ENCODE results near the gene NGEF. TPM values are rescaled to one million over a fixed set of nuclear protein-coding genes. Genes with fewer than 3 reads are reported as not detected.
A peak's percentile ranks its signal among the peaks of the same experiment; 100 is the strongest.

The NGEF gene
- total and polyA plus RNA-seq, 3 experiments from 2014 or later, result 0.38 TPM; not detected in 2

DNA sequence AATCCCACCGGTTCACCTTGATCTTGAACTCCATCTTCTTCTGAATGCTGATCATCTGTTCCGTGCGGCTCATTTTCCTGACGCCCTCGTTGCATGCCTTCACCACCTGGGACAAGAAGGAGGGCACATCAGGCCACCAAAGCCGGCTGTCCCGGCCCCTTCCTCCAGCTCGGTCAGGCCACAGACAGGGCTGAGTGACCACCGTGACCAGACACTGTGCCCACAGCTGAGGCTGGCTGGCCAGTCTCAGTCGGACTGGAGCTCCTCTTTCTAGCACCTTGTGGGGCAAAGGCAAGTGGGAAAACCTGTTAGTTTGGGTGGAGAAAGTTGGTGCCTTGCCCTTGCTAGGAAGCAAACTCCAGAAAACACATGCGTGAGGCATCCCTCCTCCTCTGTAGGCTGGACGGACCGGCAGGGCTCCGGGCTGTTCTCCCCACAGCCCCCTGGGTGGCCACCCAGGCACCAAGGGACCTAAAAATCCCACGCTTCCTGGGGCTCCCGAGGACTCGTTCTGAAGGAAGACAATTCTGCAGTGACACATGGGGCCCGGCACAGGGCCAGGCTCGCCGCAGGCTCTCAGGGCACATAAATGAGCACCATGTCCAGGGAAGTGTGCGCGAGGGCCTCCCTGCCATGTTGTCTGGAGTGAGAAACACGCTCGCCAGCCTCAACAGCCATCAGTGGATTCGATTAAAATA is 127.6 kb downstream of the NGEF start:
- POLR2A ChIA-PET, result no interaction called here
- Mint-ChIP-seq H3K4me3 (no peak overlapping the region), H3K9me3 (no peaks in the 10 kb centered on the region), H3K4me1 (no peaks in the 10 kb centered on the region), H3K27ac (no peak overlapping the region), H3K27me3 (peaks cover 3 to 4% of the 10 kb centered on the region in 2 donors), H3K36me3 (no peaks in the 10 kb centered on the region)
- no peaks in the 10 kb centered on the region for H3K36me3 ChIP-seq (ENCODE audit: insufficient read depth, low read length)
- H3K9me3 ChIP-seq (ENCODE audit: low read length), result no peaks in the 10 kb centered on the region
- DNase-seq, result no peak
- H3K27me3 ChIP-seq (ENCODE audit: insufficient read depth, low read length, poor library complexity, severe bottlenecking), result no peaks in the 10 kb centered on the region
- H3K4me1 ChIP-seq (ENCODE audit: insufficient read depth, low read length), result no peaks in the 10 kb centered on the region
- CTCF ChIA-PET, result no interaction called here
- H3K27ac ChIP-seq (ENCODE audit: low read depth, low read length), result no peak overlapping the region
- H3K4me3 ChIP-seq (ENCODE audit: low read length), result no peak overlapping the region

DNA sequence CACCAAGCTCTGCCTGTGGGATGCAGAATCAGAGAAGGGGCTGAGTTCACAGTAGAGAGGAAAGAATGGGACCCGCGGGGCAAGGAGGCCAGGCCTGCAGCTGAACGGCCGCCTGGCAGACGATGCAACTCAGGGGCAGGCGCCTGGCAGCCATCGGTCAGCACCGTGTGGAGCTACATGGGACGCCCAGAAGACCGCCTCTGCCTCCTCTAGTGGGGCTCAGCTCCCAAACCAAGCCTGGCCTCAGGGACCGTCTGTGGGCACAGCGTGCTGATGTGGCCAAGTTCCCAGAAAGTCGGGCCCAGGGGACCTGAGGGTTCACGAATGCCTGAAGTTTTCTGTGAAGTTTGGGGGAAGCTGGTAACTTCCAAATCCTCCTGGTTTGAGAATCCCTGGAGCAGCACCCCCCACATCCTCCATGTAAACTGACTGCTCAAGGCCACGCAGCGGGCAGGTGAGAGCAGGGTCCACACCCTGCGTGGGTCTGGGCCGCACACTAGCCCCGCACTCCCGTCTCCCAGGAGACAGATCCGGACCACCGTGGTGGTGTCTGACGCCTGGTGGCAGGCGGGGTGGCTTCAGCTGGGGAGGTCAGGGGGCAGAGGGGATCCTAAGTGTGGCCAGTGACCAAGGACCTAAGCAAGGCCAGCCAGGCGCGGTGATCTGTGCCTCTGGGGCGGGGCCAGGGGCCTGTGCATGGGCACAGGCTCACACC is 128.3 kb downstream of the NGEF start:
- no peaks in the 10 kb centered on the region for H3K36me3 Mint-ChIP-seq
- Histone ChIP-seq H3K4me3 (ENCODE audit: low read length) (no peak overlapping the region), H3K9me3 (ENCODE audit: low read length) (no peaks in the 10 kb centered on the region), H3K36me3 (ENCODE audit: insufficient read depth, low read length) (no peaks in the 10 kb centered on the region), H3K4me1 (ENCODE audit: insufficient read depth, low read length) (no peaks in the 10 kb centered on the region), H3K27me3 (ENCODE audit: insufficient read depth, low read length, poor library complexity, severe bottlenecking) (no peaks in the 10 kb centered on the region), H3K27ac (ENCODE audit: low read depth, low read length) (no peak overlapping the region)
- peaks cover 0 to 4% of the 10 kb centered on the region in 2 donors for H3K27me3 Mint-ChIP-seq
- CTCF ChIA-PET, result no interaction called here
- H3K4me3 Mint-ChIP-seq, result no peak overlapping the region
- no peaks in the 10 kb centered on the region for H3K9me3 Mint-ChIP-seq
- no peaks in the 10 kb centered on the region for H3K4me1 Mint-ChIP-seq
- H3K27ac Mint-ChIP-seq, result no peak overlapping the region
- POLR2A ChIA-PET, result interaction anchor here (0.5 kb wide), 1 partner anchor 409 kb away, joined by 5 read pairs; no protein-coding TSS in a partner anchor
- DNase-seq, result peak in 1 of 5 donors; percentile 42

DNA sequence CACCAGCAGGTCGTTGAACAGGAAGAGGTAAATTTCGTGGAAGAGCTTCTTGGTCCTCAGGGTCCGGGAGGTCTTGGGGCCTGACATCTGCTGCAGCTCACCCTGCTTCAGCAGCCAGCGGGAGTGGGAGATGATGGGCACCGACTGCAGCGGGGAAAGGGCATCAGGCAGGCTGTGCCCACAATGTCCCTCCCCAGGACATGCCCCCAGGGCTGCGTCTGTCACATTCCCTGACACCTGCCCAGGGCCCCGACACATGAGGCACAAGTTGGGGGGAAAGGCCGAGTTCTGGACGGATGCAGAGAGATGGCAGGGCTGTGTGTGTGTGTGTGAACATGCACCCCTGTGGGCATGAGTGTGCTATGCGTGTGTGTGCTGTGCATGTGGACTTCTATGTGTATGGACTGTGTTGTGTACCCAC is 129.0 kb downstream of the NGEF start:
- Mint-ChIP-seq H3K36me3 (no peaks in the 10 kb centered on the region), H3K9me3 (no peaks in the 10 kb centered on the region), H3K27me3 (peaks cover 0 to 3% of the 10 kb centered on the region in 2 donors), H3K4me1 (no peaks in the 10 kb centered on the region), H3K4me3 (no peak overlapping the region), H3K27ac (no peak overlapping the region)
- Histone ChIP-seq H3K36me3 (ENCODE audit: insufficient read depth, low read length) (no peaks in the 10 kb centered on the region), H3K4me3 (ENCODE audit: low read length) (no peak overlapping the region), H3K9me3 (ENCODE audit: low read length) (no peaks in the 10 kb centered on the region), H3K27me3 (ENCODE audit: insufficient read depth, low read length, poor library complexity, severe bottlenecking) (no peaks in the 10 kb centered on the region), H3K27ac (ENCODE audit: low read depth, low read length) (no peak overlapping the region), H3K4me1 (ENCODE audit: insufficient read depth, low read length) (no peaks in the 10 kb centered on the region)
- CTCF ChIA-PET, result no interaction called here
- POLR2A ChIA-PET, result interaction anchor here (0.5 kb wide), 1 partner anchor 409 kb away, joined by 5 read pairs; no protein-coding TSS in a partner anchor
- DNase-seq, result no peak

DNA sequence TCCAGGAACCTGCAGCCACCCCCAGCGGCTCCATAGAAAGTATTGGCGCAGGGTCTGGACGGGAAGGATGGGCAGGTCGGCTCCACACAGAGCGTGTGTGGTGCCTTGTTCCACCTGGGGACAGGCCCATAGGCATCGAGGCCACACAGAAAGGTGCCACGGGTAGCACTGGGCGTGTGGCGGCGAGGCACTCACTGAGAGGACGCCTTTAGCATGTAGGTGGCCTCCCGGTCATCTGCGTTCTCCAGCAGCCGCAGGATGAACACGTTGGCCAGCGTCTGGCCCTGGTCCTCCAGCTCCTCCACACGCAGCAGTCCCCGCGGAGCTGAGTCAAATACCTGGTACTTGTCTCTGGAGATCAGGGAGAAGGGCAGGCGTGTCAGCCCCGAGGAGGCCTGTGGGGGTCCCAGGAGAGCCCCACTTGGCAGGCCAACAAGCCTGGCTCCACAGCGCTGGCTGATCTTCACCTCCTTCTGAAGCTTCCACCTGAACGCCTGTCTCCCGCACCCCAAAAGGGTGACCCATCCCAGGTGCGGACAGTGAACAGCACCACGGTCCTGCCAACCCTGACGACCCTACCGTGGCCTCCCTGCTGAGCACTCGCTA is 129.8 kb downstream of the NGEF start:
- ChIA-PET CTCF (no interaction called here), POLR2A (no interaction called here)
- H3K27ac ChIP-seq (ENCODE audit: low read depth, low read length), result no peak overlapping the region
- H3K36me3 Mint-ChIP-seq, result no peaks in the 10 kb centered on the region
- H3K9me3 Mint-ChIP-seq, result no peaks in the 10 kb centered on the region
- peaks cover 0 to 4% of the 10 kb centered on the region in 2 donors for H3K27me3 Mint-ChIP-seq
- no peaks in the 10 kb centered on the region for H3K9me3 ChIP-seq (ENCODE audit: low read length)
- no peaks in the 10 kb centered on the region for H3K4me1 ChIP-seq (ENCODE audit: insufficient read depth, low read length)
- no peak overlapping the region for H3K27ac Mint-ChIP-seq
- peak in 1 of 5 donors; percentile 45 for DNase-seq
- H3K36me3 ChIP-seq (ENCODE audit: insufficient read depth, low read length), result no peaks in the 10 kb centered on the region
- H3K27me3 ChIP-seq (ENCODE audit: insufficient read depth, low read length, poor library complexity, severe bottlenecking), result no peaks in the 10 kb centered on the region
- no peak overlapping the region for H3K4me3 ChIP-seq (ENCODE audit: low read length)
- H3K4me3 Mint-ChIP-seq, result peak overlapping the region in 1 of 7 donors; percentile 27
- no peaks in the 10 kb centered on the region for H3K4me1 Mint-ChIP-seq

DNA sequence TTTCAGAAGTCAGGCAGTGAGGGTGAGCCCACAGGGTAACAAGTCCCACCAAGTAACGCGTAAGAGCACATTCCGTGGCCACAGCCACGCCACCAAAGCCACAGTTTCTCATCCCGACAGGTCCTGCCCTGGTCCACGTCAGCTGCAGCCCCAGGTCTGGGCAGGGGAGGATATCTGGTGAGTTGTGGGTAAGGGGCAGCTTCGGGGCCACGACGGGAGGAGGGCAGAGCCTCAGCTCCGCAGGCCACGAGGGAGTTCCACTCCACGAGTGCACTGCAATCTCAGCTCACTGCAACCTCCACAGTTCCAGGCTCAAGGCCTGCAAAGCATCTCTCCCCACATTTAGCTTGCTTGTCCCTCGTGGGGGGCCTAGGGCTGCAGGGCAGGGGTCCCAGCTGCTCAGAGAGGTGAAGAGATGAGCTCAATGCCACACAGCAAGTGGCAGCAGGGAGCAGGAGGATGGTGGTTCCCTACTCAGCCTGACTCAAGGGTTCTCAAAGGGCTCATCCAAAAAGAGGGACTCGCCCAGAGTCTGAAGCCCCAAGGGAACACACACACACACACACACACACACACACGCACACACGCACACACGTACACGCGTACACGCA is 130.4 kb downstream of the NGEF start:
- Mint-ChIP-seq H3K36me3 (no peaks in the 10 kb centered on the region), H3K4me3 (no peak overlapping the region), H3K4me1 (peaks cover 0 to 1% (median 0%) of the 10 kb centered on the region in 3 donors), H3K27ac (no peak overlapping the region), H3K27me3 (peaks cover 2 to 5% of the 10 kb centered on the region in 2 donors), H3K9me3 (no peaks in the 10 kb centered on the region)
- Histone ChIP-seq H3K36me3 (ENCODE audit: insufficient read depth, low read length) (no peaks in the 10 kb centered on the region), H3K4me3 (ENCODE audit: low read length) (no peak overlapping the region), H3K9me3 (ENCODE audit: low read length) (no peaks in the 10 kb centered on the region), H3K27me3 (ENCODE audit: insufficient read depth, low read length, poor library complexity, severe bottlenecking) (no peaks in the 10 kb centered on the region), H3K27ac (ENCODE audit: low read depth, low read length) (no peak overlapping the region), H3K4me1 (ENCODE audit: insufficient read depth, low read length) (no peaks in the 10 kb centered on the region)
- ChIA-PET CTCF (no interaction called here), POLR2A (no interaction called here)
- DNase-seq, result no peak

DNA sequence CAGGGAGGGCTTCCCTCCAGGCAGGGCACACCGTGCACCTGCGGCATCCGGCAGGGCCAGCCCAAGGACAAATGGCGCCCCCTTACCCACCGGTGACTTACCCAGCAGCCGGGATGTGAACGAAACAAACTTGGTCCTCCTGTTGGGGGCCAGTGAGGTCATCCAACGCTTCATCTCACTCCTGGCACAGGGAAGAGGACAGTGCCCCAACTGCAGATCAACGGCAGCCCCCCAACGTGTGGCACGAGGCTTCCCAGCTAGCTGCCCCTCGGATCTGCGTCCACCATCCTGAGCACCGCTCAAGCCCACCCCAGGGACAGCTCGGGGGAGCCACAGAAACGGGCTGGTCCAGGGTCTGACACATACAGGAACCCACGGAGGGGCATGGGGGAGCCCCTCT is 131.0 kb downstream of the NGEF start:
- no peaks in the 10 kb centered on the region for H3K9me3 Mint-ChIP-seq
- peaks cover 0 to 4% (median 0%) of the 10 kb centered on the region in 3 donors for H3K4me1 Mint-ChIP-seq
- POLR2A ChIA-PET, result no interaction called here
- H3K27ac Mint-ChIP-seq, result no peak overlapping the region
- DNase-seq, result peak in 1 of 5 donors; percentile 40
- H3K4me3 Mint-ChIP-seq, result no peak overlapping the region
- peaks cover 5 to 7% of the 10 kb centered on the region in 2 donors for H3K27me3 Mint-ChIP-seq
- CTCF ChIA-PET, result interaction anchor here (0.8 kb wide), 1 partner anchor 11 kb away, joined by 3 read pairs; no protein-coding TSS in a partner anchor
- no peaks in the 10 kb centered on the region for H3K36me3 Mint-ChIP-seq
- H3K4me3 ChIP-seq (ENCODE audit: low read length), result no peak overlapping the region
- H3K4me1 ChIP-seq (ENCODE audit: insufficient read depth, low read length), result no peaks in the 10 kb centered on the region
- H3K27ac ChIP-seq (ENCODE audit: low read depth, low read length), result no peak overlapping the region
- H3K27me3 ChIP-seq (ENCODE audit: insufficient read depth, low read length, poor library complexity, severe bottlenecking), result no peaks in the 10 kb centered on the region
- H3K9me3 ChIP-seq (ENCODE audit: low read length), result no peaks in the 10 kb centered on the region
- H3K36me3 ChIP-seq (ENCODE audit: insufficient read depth, low read length), result no peaks in the 10 kb centered on the region

DNA sequence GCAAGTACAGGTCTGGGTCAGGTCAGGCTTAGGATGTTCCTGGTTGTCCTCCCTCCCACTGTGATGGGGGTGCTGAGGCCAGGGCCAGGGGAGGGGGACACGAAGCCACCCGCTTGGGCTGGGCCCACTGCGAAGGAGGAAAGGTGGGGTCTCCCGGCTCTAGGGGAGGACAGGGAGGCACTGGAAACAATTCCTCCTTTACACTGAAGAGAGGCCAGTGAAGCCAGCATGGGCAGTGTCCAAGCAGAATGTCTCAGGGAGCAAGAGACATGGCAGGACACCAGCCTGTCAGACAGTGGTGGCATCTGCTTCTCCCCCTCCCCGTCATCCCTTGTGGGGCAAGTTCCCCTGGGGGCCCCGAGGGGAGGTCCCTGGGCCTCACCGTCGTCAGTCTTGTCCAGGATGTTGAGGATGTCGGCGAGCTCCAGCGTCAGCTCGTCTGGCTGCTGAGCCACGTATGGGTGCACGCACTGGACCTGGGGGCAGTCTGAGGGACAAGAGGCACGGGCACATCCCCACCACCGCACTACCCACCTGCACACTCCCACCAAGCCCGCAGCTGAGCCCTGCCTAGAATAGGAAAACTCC is 132.2 kb downstream of the NGEF start:
- ChIA-PET POLR2A (no interaction called here), CTCF (no interaction called here)
- Mint-ChIP-seq H3K4me1 (peaks cover 0 to 4% (median 0%) of the 10 kb centered on the region in 3 donors), H3K27me3 (peaks cover 5 to 7% of the 10 kb centered on the region in 2 donors), H3K9me3 (no peaks in the 10 kb centered on the region), H3K4me3 (no peak overlapping the region), H3K27ac (no peak overlapping the region), H3K36me3 (no peaks in the 10 kb centered on the region)
- H3K4me3 ChIP-seq (ENCODE audit: low read length), result no peak overlapping the region
- H3K27me3 ChIP-seq (ENCODE audit: insufficient read depth, low read length, poor library complexity, severe bottlenecking), result no peaks in the 10 kb centered on the region
- H3K27ac ChIP-seq (ENCODE audit: low read depth, low read length), result no peak overlapping the region
- no peaks in the 10 kb centered on the region for H3K9me3 ChIP-seq (ENCODE audit: low read length)
- H3K4me1 ChIP-seq (ENCODE audit: insufficient read depth, low read length), result no peaks in the 10 kb centered on the region
- DNase-seq, result peak in 1 of 5 donors; percentile 30
- no peaks in the 10 kb centered on the region for H3K36me3 ChIP-seq (ENCODE audit: insufficient read depth, low read length)

Data from CD8-positive, alpha-beta memory T cell (primary cell).